NCI-H187 treated with DMSO at 0.1 percent for 48 hours (cell line): Measurements from ENCODE around the gene NFS1.
"Not testable (repeated sequence)": the region's sequence is repeated elsewhere in the genome, so short reads cannot be mapped to it uniquely, and the experiment has no call there.

Source experiments
- DNase-seq: peaks from one replicate; lab custom pipeline; 2025; lab: John Stamatoyannopoulos, UW

The NFS1 gene

GRCh38 chr20:35699127-35699956 lies at the start of gene NFS1, which contains the start of gene ROMO1:
Gene NFS1 (minus strand): TSS chr20:35699352. CDS start chr20:35699288, 64 bp downstream.
Gene ROMO1 (plus strand): TSS chr20:35699405. CDS start chr20:35699633, 228 bp downstream.
- DNase-seq = peak; percentile 3

- DNase-seq = not testable (repeated sequence)
Observed at GRCh38 chr20:35744492-35744841, 45.3 kb upstream of the NFS1 start.

DNA sequence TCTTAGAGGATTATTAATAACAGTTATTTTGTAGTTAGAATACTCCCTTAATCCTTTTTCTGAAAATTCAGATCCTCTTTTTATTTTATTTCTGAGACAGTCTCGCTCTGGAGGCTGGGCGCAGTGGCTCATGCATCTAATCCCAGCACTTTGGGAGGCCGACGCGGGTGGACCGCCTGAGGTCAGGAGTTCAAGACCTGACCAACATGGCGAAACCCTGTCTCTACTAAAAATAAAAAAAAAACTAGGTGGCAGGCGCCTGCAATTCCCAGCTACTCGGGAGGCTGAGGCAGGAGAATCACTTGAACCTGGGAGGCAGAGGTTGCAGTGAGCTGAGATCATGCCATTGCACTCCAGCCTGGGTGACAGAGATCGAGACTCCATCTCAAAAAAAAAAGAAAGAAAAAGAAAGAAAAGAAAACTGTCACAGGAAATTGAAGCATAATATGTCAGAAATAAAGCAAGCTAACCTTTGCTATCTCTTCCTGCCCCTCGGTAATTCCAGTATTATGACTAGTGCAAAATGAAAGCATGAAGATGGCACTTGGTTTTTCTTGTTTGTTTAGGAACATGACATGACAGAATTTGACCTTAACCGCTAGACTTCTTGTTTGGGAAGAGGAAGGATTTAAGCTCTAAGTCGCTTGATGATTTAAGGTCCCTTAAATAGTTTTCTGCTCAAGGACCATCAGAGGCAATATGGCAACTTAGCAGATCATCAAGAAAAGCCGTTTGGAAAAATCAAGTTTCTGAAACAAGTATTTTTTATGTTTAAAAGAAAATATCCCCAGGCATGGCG lies 44.7 kb upstream of the NFS1 start:
- DNase-seq = no peak

DNA sequence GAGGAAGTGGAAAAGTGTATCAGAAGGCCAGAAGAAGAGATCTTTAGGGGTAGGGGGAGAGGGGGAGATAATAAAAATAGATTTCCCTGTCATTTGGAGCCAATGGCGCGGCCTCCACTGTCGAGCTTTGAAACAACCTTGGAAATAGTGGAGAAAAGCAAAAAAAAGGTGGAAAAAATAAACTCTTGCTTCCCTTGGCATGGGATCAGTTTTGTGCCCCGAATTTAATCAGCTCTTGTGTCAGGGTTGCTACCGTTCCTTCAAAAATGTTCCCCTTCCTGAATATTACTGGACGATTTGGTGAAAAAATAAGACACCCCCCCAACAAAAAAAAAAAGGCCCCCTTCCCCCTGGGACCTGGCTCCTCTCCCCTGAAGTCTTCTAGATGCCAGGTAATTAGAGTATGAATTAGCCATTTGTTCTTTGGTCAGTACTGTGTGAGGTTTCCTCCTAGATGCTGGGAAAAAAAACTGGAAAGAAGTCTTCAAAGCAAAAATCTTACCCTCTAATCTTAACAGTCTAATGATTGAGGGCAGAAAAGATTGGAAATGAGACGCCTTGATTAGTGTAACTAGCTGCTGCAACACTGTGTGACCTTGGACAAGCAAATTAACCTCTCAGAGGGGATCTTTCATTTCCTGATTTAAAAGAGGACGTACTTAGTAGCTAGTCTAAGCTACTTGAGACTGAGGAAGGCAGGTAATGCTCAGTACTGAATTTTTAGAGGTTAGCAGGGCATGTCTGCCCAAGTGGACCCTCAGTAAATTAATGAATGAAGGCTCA lies 43.8 kb upstream of the NFS1 start:
- no peak for DNase-seq

GRCh38 chr20:35741892-35742740 lies 43.0 kb upstream of the NFS1 start, which contains the start of gene RBM39:
Gene RBM39 (minus strand): TSS chr20:35742260. CDS start chr20:35740874, 1,386 bp downstream.
- DNase-seq = peak; percentile 98

- no peak for DNase-seq
Observed at GRCh38 chr20:35739294-35740163, 40.4 kb upstream of the NFS1 start.

DNA sequence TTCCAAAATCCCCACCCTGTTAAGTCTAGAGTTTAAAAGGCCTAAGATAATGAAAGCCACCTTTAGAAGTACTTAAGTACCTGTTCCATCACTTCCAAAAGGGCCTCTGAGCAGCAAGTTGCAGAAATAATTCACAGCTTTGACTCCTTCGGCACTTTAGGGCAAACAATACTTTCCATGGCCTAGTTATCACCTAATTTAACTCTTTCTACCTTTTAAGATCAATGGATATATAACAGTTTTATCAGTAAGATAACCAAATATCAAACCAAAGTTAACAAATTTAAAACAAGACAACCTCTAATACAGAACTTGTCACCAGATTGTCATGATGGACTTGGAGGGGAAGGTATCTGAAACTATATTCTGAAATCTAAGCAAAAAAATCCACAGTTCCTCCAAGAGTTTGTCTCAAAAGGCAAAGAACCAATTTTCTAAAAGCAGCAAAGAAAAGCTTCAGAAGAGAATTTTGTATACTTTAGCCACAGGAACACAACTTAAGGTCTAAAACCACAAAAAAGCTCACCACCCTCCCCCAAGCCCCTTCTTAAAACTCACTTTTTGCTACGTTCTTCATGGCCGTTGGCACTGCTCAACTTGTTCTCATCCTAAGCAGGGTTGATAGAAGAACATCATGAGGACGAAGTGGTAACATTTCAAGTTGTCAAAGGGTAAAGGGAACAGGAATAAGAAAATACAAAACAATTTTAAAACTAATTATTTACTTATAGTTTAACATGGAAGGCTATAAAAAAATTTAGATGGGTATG lies 39.4 kb upstream of the NFS1 start:
- DNase-seq = no peak

DNA sequence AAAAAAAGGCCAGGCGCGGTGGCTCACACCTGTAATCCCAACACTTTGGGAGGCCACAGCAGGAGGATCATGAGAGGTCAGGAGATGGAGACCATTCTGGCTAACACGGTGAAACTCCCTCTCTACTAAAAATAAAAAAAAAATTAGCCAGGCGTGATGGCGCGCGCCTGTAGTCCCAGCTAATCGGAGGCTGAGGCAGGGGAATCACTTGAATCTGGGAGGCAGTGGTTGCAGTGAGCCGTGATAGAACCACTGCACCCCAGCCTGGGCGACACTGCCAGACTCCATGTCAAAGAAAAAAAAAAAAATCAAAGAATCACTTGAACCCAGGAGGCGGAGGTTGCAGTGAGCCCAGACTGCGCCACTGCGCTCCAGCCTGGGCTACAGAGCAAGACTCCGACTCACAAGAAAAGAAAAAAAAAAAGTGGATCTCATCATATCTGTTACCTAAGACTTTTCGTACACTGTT lies 38.7 kb upstream of the NFS1 start:
- DNase-seq = no peak

DNA sequence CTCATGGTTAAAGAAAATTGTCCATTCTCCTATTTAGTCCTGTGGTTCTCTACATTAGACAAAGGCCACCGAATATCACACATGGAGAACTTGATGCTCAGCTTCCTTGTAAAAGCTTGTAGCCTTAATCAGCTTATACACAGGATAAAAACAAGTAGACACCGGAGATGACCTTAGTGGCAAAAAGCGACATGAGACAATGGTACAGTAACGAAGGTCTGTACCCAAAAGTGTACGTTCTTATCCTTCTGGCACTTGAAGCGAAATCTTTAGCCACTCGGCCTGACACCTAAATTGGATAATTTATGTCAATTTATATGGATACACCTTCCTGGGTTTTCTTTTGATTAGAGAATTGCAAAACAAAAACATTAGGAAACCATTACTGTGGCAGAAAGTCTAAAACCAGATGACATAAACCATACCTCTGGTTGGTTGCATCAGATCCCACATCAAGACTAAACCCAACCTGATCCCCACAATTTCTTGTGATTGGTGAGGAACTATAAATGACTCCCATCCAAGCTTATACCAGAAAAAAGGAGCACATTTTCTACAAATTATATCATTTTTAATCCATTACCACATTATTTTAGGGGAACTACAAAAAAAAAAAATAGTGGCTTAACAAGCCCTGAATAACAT lies 36.8 kb upstream of the NFS1 start:
- no peak for DNase-seq

DNA sequence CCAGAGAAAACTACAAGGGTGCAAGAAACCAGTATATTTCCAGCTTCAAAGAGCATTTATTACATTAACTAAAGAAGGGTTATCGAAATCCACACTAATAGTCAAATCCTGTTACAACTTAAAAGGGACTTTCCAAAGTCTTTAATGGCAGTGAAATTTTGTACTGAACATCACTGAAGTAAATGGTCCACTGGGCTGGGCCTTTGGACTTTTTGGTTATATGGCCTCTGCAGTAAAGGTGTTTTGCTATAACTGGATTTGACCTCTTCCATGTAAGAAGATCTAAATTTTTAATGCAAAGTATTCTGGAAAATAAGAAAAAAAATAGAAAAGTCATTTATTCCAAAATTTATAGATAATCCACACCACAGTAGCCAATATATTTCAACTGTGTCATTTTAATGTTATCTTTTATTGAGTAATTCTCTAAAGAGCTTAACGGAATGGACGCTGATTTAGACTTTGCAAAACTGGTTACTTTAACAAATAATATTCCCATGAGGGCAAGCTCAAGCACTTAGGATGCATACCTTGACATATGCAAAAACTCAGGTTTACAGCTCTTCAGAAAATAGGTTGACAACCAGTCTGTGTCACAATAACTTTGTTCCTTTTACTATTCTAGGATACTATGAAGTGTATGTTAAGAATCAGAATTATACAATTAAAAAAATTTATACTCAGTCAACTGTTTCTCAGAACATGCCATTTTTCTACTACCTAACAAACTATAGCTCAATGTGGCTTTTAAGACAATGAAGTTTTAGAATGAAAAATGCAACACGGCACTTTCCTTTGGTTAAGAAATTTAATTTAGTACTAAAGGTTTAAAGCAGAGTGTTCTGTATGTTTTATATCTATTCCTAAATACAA lies 35.9 kb upstream of the NFS1 start:
- DNase-seq = no peak

- DNase-seq = no peak
Observed at GRCh38 chr20:35734374-35734773, 35.2 kb upstream of the NFS1 start.

DNA sequence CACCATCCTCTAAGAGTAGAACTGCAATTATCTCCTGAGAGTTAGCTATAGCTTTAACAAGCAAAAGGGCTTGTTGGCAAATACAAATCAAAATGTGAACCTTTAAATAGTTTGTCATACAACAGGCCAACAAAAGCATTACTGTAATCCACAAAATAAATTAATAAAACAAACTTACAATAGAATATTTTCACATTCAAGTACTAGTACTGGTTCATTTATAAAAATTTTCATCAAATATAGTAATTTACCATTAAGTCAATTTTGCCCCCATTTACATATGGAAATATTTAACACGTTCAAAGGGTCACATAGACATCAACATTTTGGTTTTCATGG lies 33.5 kb upstream of the NFS1 start:
- DNase-seq = no peak

GRCh38 chr20:35731862-35732643 lies 32.9 kb upstream of the NFS1 start:
- DNase-seq = no peak

DNA sequence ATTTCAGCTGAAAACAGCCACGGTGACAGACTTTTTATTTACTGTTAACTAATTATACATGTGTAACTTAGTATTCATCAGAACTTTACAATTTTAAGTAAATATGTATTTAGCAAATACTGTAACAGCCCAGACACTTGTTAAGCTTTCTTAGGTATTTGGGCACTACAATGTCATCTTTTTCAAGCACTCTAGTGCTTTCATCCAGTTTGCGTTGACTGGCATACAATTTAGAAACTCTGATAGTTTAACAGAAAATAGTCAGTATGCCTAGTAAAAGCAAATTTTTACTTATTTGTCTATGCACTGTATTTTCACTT lies 32.3 kb upstream of the NFS1 start:
- no peak for DNase-seq

DNA sequence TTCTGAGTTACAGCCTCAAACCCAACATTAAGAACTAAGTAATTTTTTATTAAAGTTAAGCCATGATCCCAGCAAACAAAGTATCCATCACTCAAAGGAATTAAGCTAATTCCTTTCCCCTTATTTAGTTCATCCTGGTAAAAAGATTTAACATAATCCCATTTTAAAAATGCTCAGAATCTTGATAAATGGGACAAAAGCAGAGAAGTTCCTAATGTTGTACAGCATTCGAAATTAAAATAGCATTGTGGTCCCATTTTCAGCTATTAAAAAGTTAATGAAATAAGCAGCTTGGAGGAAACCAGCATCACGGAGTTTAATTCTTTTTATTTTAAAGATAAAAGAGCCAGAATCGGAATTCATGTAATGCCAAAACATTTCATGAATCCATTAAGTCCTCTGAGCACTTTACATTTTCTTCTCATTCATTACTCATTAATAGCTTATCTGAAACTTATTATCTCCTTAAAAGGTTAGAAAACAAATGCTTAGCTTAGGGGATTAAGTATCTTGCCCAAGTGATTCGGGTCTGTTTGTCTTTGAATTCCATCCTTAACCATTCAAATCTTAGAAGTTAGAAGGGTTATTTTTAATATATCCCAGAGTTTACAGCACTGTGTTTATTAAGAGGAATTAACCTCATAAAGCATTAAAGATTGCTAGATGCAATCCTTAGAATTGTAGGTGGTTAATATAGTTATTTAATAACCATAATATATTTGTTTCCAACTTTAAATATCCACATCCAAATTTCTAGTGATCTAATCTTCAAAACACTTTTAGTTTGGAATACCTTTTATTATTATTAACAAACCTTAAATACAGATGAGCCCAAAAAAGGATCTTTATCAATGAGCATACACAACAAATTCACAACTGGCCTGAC lies 31.7 kb upstream of the NFS1 start:
- no peak for DNase-seq

DNA sequence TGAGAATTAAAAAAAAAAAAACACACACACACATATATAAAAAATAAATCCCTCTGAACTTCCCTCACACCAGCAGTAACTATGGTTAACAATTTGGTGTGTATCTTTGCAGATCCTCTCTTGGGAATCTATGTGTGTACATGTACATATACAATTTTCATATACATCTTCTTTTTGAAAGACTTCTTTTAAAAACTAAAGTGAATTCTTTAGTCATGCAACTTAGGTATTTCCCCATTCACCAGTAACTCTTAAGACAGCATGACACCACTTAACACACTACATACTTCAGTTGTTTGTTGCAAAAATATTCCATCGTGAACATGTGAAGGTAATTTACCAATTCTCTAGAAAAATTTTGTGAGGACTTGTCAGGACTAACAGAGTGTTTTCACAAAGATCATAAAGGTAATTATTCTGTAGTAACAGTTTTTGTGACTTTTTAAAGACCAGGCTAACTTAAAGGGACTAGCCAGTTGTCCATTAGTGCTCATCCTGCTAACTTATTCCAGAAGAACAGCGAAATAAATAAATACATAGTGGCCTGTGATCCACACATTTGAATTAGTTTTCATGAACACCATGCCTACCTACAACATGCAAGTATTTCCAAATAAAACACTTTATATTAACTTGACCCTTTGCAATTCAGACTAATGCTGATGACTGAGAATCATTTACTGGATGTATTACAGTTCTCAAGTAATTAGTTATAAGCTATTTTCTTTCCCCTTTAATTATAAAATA lies 30.9 kb upstream of the NFS1 start:
- DNase-seq = no peak
